ENCODE results near the gene ABCC4. TPM values are rescaled to one million over a fixed set of nuclear protein-coding genes. Genes with fewer than 3 reads are reported as not detected.

ABCC4 gene
- total RNA-seq, 1 donor from 2014 or later = 1.7 TPM

- TF ChIP-seq CTCF (IDR thresholded peaks at IDR 0.05; ENCODE audit: partially characterized antibody, unreplicated experiment) = no peak
- no peak overlapping the region for H3K27ac Mint-ChIP-seq (ENCODE audit: unreplicated experiment)
- H3K4me3 Mint-ChIP-seq (ENCODE audit: unreplicated experiment) = no peak overlapping the region
- H3K36me3 Mint-ChIP-seq (ENCODE audit: unreplicated experiment) = no peaks in the 10 kb centered on the region
- no peaks in the 10 kb centered on the region for H3K27me3 Mint-ChIP-seq (ENCODE audit: unreplicated experiment)
- H3K4me1 Mint-ChIP-seq (ENCODE audit: low read depth, unreplicated experiment) = no peaks in the 10 kb centered on the region
- H3K9me3 Mint-ChIP-seq (ENCODE audit: unreplicated experiment) = no peaks in the 10 kb centered on the region
- no peak for DNase-seq
These were observed 146.2 kb downstream of the ABCC4 start for GRCh38 chr13:95155093-95155492.

GRCh38 chr13:95154413-95154886 lies 146.8 kb downstream of the ABCC4 start:
- no peak for DNase-seq
- H3K4me3 Mint-ChIP-seq (ENCODE audit: unreplicated experiment) = no peak overlapping the region
- H3K27ac Mint-ChIP-seq (ENCODE audit: unreplicated experiment) = no peak overlapping the region
- no peak for TF ChIP-seq CTCF (IDR thresholded peaks at IDR 0.05; ENCODE audit: partially characterized antibody, unreplicated experiment)
- H3K4me1 Mint-ChIP-seq (ENCODE audit: low read depth, unreplicated experiment) = no peaks in the 10 kb centered on the region
- no peaks in the 10 kb centered on the region for H3K27me3 Mint-ChIP-seq (ENCODE audit: unreplicated experiment)
- H3K9me3 Mint-ChIP-seq (ENCODE audit: unreplicated experiment) = no peaks in the 10 kb centered on the region
- H3K36me3 Mint-ChIP-seq (ENCODE audit: unreplicated experiment) = no peaks in the 10 kb centered on the region

GRCh38 chr13:95153647-95154412 lies 147.4 kb downstream of the ABCC4 start:
- no peaks in the 10 kb centered on the region for H3K27me3 Mint-ChIP-seq (ENCODE audit: unreplicated experiment)
- no peaks in the 10 kb centered on the region for H3K36me3 Mint-ChIP-seq (ENCODE audit: unreplicated experiment)
- H3K4me1 Mint-ChIP-seq (ENCODE audit: low read depth, unreplicated experiment) = no peaks in the 10 kb centered on the region
- TF ChIP-seq CTCF (IDR thresholded peaks at IDR 0.05; ENCODE audit: partially characterized antibody, unreplicated experiment) = no peak
- no peaks in the 10 kb centered on the region for H3K9me3 Mint-ChIP-seq (ENCODE audit: unreplicated experiment)
- no peak overlapping the region for H3K27ac Mint-ChIP-seq (ENCODE audit: unreplicated experiment)
- H3K4me3 Mint-ChIP-seq (ENCODE audit: unreplicated experiment) = no peak overlapping the region
- no peak for DNase-seq

GRCh38 chr13:95151942-95152587 lies 149.2 kb downstream of the ABCC4 start:
- Mint-ChIP-seq H3K27me3 (ENCODE audit: unreplicated experiment) (no peaks in the 10 kb centered on the region), H3K36me3 (ENCODE audit: unreplicated experiment) (no peaks in the 10 kb centered on the region), H3K4me1 (ENCODE audit: low read depth, unreplicated experiment) (no peaks in the 10 kb centered on the region), H3K27ac (ENCODE audit: unreplicated experiment) (no peak overlapping the region), H3K4me3 (ENCODE audit: unreplicated experiment) (no peak overlapping the region), H3K9me3 (ENCODE audit: unreplicated experiment) (no peaks in the 10 kb centered on the region)
- DNase-seq = no peak
- no peak for TF ChIP-seq CTCF (IDR thresholded peaks at IDR 0.05; ENCODE audit: partially characterized antibody, unreplicated experiment)

- no peak for TF ChIP-seq CTCF (IDR thresholded peaks at IDR 0.05; ENCODE audit: partially characterized antibody, unreplicated experiment)
- Mint-ChIP-seq H3K36me3 (ENCODE audit: unreplicated experiment) (no peaks in the 10 kb centered on the region), H3K27me3 (ENCODE audit: unreplicated experiment) (no peaks in the 10 kb centered on the region), H3K9me3 (ENCODE audit: unreplicated experiment) (no peaks in the 10 kb centered on the region), H3K27ac (ENCODE audit: unreplicated experiment) (no peak overlapping the region), H3K4me1 (ENCODE audit: low read depth, unreplicated experiment) (no peaks in the 10 kb centered on the region), H3K4me3 (ENCODE audit: unreplicated experiment) (no peak overlapping the region)
- DNase-seq = no peak
These were observed 150.7 kb downstream of the ABCC4 start for GRCh38 chr13:95150555-95150954.

All from glutamatergic neuron (in vitro differentiated cells).